Neural cell (in vitro differentiated cells): Measurements from ENCODE around the gene DERA. TPM values are rescaled to one million over a fixed set of nuclear protein-coding genes. Genes with fewer than 3 reads are reported as not detected.

Source experiments
- H2AFZ ChIP-seq: fragments of 200-600, 300-800 bp; sonication (generic), shearing (Covaris generic); 2 replicates; pipeline ENCODE4 v1.6.0; 2014; ENCODE audit warnings: low read depth, mild to moderate bottlenecking, antibody characterized with exemption, low read length, moderate library complexity
- H3F3A ChIP-seq: fragments of 200-600 bp; shearing (Covaris generic); 2 replicates; pipeline ENCODE4 v1.6.1; 2016; ENCODE audit warnings: mild to moderate bottlenecking, moderate library complexity, mixed read lengths, antibody characterized with exemption, low read length; ENCODE audit not compliant: insufficient read depth, poor library complexity, severe bottlenecking
- H3K27ac ChIP-seq: fragments of 200-600, 300-800 bp; sonication (generic), shearing (Covaris generic); 2 replicates; pipeline ENCODE4 v1.5.1; 2014; ENCODE audit warnings: mild to moderate bottlenecking, low read length, moderate library complexity
- H3K27me3 ChIP-seq: fragments of 300-800, 200-600 bp; sonication (generic), shearing (Covaris generic); 2 replicates; pipeline ENCODE4 v1.6.0; 2014; ENCODE audit warnings: mild to moderate bottlenecking, low read depth, low read length, moderate library complexity; ENCODE audit not compliant: insufficient read depth
- H3K36me3 ChIP-seq: fragments of 300-800, 200-600 bp; sonication (generic), shearing (Covaris generic); 2 replicates; pipeline ENCODE4 v1.5.1; 2014; ENCODE audit warnings: mild to moderate bottlenecking, antibody characterized with exemption, low read length, moderate library complexity; ENCODE audit not compliant: insufficient read depth
- H3K4me2 ChIP-seq: fragments of 300-800, 200-600 bp; sonication (generic), shearing (Covaris generic); 2 replicates; pipeline ENCODE4 v1.6.0; 2014; ENCODE audit warnings: mild to moderate bottlenecking, low read length
- H3K4me3 ChIP-seq: fragments of 300-800, 200-600 bp; sonication (generic), shearing (Covaris generic); 2 replicates; pipeline ENCODE4 v1.5.1; 2014; ENCODE audit warnings: mild to moderate bottlenecking, low read length, moderate library complexity
- H3K79me2 ChIP-seq: fragments of 200-600 bp; shearing (Covaris generic); replicated peaks from 2 replicates; pipeline ENCODE4 v1.6.0; 2014; ENCODE audit warnings: mild to moderate bottlenecking, low read length, moderate library complexity; ENCODE audit not compliant: insufficient read depth
- H3K9ac ChIP-seq: fragments of 300-800, 200-600 bp; sonication (generic), shearing (Covaris generic); 2 replicates; pipeline ENCODE4 v1.6.1; 2016; ENCODE audit warnings: mild to moderate bottlenecking, low read length, mixed read lengths
- H3K9me2 ChIP-seq: fragments of 200-600 bp; shearing (Covaris generic); 2 replicates; pipeline ENCODE4 v1.6.1; 2016; ENCODE audit warnings: mild to moderate bottlenecking, low read length, mixed read lengths; ENCODE audit not compliant: insufficient read depth
- H3K9me3 ChIP-seq: fragments of 200-600, 300-800 bp; sonication (generic), shearing (Covaris generic); 2 replicates; pipeline ENCODE4 v1.6.1; 2016; ENCODE audit warnings: mild to moderate bottlenecking, mixed run types, low read length, moderate library complexity, mixed read lengths
- H4K20me1 ChIP-seq: fragments of 200-600 bp; shearing (Covaris generic); 2 replicates; pipeline ENCODE4 v1.6.1; 2016; ENCODE audit warnings: mild to moderate bottlenecking, mixed run types; ENCODE audit not compliant: insufficient read depth
- EP300 ChIP-seq: fragments of 450-650 bp; conservative IDR thresholded peaks from 2 replicates; pipeline ENCODE4 v1.6.1; 2014; ENCODE audit warnings: antibody characterized with exemption, mild to moderate bottlenecking, moderate library complexity; ENCODE audit not compliant: poor library complexity, severe bottlenecking
- EZH2 ChIP-seq: fragments of 200-600, 300-800 bp; shearing (Covaris generic), sonication (generic); IDR thresholded peaks from 2 replicates; pipeline ENCODE4 v1.6.1; 2014; ENCODE audit warnings: antibody characterized with exemption, low read length, borderline replicate concordance, mild to moderate bottlenecking; ENCODE audit not compliant: insufficient read depth, poor library complexity, severe bottlenecking
- MXI1 ChIP-seq: fragments of 450-650 bp; conservative IDR thresholded peaks from 2 replicates; pipeline ENCODE4 v1.6.1; 2014; ENCODE audit warnings: antibody characterized with exemption, mild to moderate bottlenecking; ENCODE audit not compliant: poor library complexity, severe bottlenecking
- POLR2AphosphoS5 ChIP-seq: IDR thresholded peaks from 2 replicates; pipeline ENCODE4 v1.6.1; 2012
- RAD21 ChIP-seq: fragments of 450-650 bp; conservative IDR thresholded peaks from 2 replicates; pipeline ENCODE4 v1.6.1; 2014; ENCODE audit warnings: antibody characterized with exemption, mild to moderate bottlenecking, moderate library complexity
- REST ChIP-seq: IDR thresholded peaks from 2 replicates; pipeline ENCODE4 v1.6.1; 2012; ENCODE audit warnings: borderline replicate concordance
- SMC3 ChIP-seq: fragments of 450-650 bp; conservative IDR thresholded peaks from 2 replicates; pipeline ENCODE4 v1.6.1; 2014; ENCODE audit warnings: antibody characterized with exemption, mild to moderate bottlenecking, moderate library complexity; ENCODE audit not compliant: poor library complexity
- TAF1 ChIP-seq: IDR thresholded peaks from 2 replicates; pipeline ENCODE4 v1.6.1; 2012; ENCODE audit warnings: low read depth
- polyA plus RNA-seq: library from polyadenylated mRNA; depleted of rRNA; stranded (reverse); fragments of >200 nt; gene quantifications from 2 replicates; pipeline ENCODE4 v1.2.3, GENCODE V29; 2014
- TF ChIP-seq, protein P1 (sequence below): fragments of 450-650 bp; IDR thresholded peaks from 2 replicates; pipeline ENCODE4 v1.5.1; 2014; ENCODE audit warnings: antibody characterized with exemption, mild to moderate bottlenecking, moderate library complexity; ENCODE audit not compliant: poor library complexity, severe bottlenecking

DERA gene
- polyA plus RNA-seq, 1 donor from 2014 or later, result 7.7 TPM

- no peaks in the 10 kb centered on the region for H3K79me2 ChIP-seq
- H3K9ac ChIP-seq, result no peak overlapping the region
- no peaks in the 10 kb centered on the region for H3K36me3 ChIP-seq
- H4K20me1 ChIP-seq, result no peaks in the 10 kb centered on the region
- no peaks in the 10 kb centered on the region for H3K9me3 ChIP-seq
- no peaks in the 10 kb centered on the region for H3K9me2 ChIP-seq
- H3K27ac ChIP-seq, result no peak overlapping the region
- H3F3A ChIP-seq, result no peaks in the 10 kb centered on the region
- no peak overlapping the region for H2AFZ ChIP-seq
- H3K4me2 ChIP-seq, result no peak overlapping the region
- no peaks in the 10 kb centered on the region for H3K27me3 ChIP-seq
- no peak for TF ChIP-seq TAF1
- TF ChIP-seq MXI1, result no peak
- TF ChIP-seq SMC3, result no peak
- TF ChIP-seq, protein P1, sequence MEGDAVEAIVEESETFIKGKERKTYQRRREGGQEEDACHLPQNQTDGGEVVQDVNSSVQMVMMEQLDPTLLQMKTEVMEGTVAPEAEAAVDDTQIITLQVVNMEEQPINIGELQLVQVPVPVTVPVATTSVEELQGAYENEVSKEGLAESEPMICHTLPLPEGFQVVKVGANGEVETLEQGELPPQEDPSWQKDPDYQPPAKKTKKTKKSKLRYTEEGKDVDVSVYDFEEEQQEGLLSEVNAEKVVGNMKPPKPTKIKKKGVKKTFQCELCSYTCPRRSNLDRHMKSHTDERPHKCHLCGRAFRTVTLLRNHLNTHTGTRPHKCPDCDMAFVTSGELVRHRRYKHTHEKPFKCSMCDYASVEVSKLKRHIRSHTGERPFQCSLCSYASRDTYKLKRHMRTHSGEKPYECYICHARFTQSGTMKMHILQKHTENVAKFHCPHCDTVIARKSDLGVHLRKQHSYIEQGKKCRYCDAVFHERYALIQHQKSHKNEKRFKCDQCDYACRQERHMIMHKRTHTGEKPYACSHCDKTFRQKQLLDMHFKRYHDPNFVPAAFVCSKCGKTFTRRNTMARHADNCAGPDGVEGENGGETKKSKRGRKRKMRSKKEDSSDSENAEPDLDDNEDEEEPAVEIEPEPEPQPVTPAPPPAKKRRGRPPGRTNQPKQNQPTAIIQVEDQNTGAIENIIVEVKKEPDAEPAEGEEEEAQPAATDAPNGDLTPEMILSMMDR, result no peak
- no peak overlapping the region for H3K4me3 ChIP-seq
These were observed 95.6 kb downstream of the DERA start for GRCh38 chr12:16006752-16007151.

DNA sequence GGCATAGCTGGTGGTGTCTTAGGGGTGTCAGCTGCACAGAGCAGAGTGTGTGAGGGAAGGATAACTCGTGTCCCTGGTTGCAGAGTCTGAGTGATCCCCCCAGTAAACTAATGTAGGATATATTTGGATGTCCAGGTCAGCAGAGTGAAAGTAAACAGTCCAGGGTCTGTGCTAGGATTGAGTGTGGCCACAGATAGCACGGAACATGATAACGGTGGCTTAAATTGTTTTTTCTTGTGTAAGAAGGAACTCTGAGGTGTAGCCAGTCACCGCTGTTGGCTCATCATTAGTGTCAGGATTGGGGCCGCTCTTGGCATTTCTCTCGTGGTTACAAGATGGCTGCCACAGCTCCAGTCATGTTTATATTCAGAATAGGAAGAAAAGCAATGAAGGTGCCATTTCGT lies 97.3 kb downstream of the DERA start:
- no peaks in the 10 kb centered on the region for H3K27me3 ChIP-seq
- H3K79me2 ChIP-seq, result no peaks in the 10 kb centered on the region
- H3K36me3 ChIP-seq, result no peaks in the 10 kb centered on the region
- H3K4me2 ChIP-seq, result no peak overlapping the region
- H3K9me3 ChIP-seq, result no peaks in the 10 kb centered on the region
- H3K9me2 ChIP-seq, result no peaks in the 10 kb centered on the region
- no peak overlapping the region for H3K27ac ChIP-seq
- H3F3A ChIP-seq, result no peaks in the 10 kb centered on the region
- no peaks in the 10 kb centered on the region for H4K20me1 ChIP-seq
- H3K9ac ChIP-seq, result no peak overlapping the region
- no peak overlapping the region for H3K4me3 ChIP-seq
- TF ChIP-seq EP300 (no peak), POLR2AphosphoS5 (no peak), EZH2 (no peak)
- TF ChIP-seq, protein P1, result no peak
- no peak overlapping the region for H2AFZ ChIP-seq

DNA sequence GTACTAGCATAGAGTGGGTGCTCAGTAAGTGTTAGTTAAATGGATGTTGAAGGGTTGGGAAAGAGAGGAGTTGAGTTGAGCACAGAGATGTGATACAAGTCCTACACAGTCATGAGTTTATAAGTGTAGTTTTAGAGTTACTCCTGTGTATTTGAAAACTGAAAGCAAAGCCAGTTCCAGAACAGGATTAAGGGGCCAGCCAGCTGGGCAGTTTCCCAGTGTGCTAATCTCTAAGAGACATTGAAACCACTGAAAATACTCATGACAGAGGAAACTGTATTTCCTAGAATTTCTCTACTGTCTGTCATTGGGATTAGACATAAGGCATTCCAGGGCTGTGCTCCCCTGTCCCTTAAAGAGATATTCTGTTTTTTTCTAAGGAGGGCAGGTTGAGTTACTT lies 101.0 kb downstream of the DERA start:
- Histone ChIP-seq H3K36me3 (no peaks in the 10 kb centered on the region), H3K4me3 (no peak overlapping the region), H3K79me2 (no peaks in the 10 kb centered on the region), H3K27ac (no peak overlapping the region), H3K27me3 (no peaks in the 10 kb centered on the region), H3K9me2 (no peaks in the 10 kb centered on the region), H2AFZ (no peak overlapping the region), H3F3A (no peaks in the 10 kb centered on the region), H3K9ac (no peak overlapping the region), H4K20me1 (no peaks in the 10 kb centered on the region), H3K4me2 (no peak overlapping the region), H3K9me3 (peaks cover 7% of the 10 kb centered on the region)
- TF ChIP-seq REST, result no peak
- TF ChIP-seq EZH2, result no peak
- TF ChIP-seq RAD21, result no peak
- no peak for TF ChIP-seq SMC3
- TF ChIP-seq, protein P1, result no peak
- no peak for TF ChIP-seq MXI1
- TF ChIP-seq EP300, result no peak
- TF ChIP-seq POLR2AphosphoS5, result no peak
- TF ChIP-seq TAF1, result no peak
